ENCODE data around the gene HEBP1.
A peak's percentile ranks its signal among the peaks of the same experiment; 100 is the strongest.

The HEBP1 gene

DNA sequence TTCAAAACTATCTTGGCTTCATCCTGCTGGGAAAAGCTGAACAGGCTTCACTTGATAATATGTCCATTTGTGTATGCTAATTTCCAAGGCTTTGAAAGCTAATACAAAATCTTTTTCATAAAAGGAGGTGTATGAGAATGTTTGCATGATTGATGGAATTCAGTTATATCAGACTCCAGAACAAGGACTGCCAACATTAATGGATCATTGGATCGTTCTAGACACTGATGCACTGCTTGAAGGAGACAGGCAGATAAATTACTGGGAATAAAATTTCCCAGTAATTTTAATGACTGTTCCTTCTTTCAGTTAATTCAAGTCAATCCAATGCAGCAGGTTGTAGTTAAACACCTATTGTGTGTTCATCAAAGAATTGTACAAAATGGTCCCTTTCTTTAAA is 48.6 kb downstream of the HEBP1 start:
- no peak for DNase-seq (ENCODE audit: low read depth in 2 of 2)

DNA sequence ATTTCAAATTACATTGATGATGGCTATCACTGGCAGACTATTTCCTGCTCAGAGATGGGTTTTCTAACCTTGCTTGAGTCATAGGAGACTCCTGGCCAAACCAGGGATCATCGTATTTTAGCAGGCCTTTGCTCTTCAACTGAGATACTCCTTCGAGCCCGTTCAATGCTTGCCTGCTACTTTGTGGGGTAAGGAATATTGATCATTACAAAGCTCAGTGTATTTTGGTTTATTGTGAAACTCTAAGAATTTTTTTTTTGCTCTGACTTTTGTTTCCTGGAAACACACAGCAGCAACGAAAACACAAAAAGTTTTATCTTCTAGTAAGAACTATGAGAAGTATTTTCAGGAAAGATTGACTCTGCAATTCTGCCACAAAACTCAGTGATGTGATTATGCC is 52.2 kb downstream of the HEBP1 start:
- DNase-seq (ENCODE audit: low read depth in 2 of 2): no peak

DNA sequence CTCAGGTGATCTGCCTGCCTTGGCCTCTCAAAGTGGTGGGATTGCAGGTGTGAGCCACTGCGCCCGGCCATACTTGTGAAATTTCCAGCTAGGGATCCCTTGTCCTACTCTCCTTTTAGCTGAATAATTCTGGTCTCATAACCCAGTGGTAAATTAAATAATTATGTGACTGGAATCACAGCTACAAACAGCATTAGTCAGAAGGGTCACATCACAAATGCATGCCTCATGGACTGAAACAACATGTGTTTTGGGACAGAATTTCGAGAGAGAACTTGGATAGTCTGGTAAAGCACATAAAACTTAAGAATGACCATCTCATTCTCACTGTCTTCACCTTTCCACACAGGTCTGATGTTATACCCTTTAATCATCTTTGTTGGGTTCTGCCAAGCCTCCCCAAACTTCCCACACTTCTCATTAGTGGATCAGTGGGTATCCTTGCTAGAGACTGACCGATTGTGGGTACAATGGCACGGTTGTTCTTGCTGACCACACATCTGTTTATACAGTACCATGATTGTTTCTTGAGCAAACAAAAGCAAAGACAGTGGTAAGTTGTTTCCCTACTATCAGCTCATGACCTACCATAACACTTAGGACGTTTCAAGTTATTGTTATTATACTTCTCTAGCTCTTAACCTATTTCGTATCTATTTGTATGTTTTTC is 53.2 kb downstream of the HEBP1 start:
- no peak for DNase-seq (ENCODE audit: low read depth in 2 of 2)

DNA sequence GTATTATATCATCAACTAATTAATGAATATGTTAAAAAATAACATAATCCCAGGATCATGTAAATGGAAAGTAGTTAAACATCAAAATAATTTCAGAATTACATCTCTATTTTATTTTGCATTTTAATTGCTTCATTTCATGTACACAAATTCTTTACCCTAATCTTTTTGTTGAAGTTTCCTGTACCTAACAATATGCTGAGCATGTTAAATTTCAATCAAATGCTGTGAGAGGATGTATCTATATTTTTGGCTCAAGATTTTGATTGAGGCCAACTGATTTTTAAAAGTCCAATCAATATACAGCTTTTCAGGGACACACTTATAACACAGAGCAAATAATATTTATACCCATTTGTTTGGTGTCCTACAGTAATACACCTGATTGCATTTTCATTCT is 54.5 kb downstream of the HEBP1 start:
- no peak for DNase-seq (ENCODE audit: low read depth in 2 of 2)

DNA sequence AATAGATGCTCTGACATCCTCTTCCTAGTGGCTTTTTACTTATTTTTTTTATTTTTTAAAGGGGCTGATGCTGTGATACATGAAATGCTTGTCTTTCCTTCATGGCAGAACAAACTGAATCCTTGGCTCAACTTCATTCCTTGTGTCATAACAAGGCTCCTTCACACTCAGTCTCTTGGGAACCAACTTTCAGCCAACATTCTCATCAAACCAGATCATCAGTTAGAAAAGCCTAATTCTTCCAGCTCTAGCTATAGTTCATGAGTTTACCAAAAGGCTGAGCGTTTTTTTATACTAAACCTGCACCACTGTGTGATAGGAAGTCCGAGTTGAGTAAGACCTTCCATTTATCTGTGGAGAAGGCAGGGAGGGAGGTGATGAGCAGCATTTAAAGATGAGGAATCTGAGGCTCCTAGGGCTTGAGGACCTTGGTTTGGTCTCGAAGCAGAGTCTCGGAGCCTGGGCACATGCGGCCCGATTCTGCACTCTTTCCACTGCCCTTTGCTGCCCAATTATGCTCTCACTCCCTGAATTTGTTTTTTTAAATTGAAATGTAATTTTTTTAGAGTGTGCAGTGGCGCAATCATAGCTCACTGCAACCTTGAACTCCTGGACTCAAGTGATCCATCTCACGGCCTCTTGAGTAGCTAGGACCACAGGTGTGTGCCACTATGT is 56.3 kb downstream of the HEBP1 start:
- DNase-seq (ENCODE audit: low read depth in 2 of 2): no peak

DNA sequence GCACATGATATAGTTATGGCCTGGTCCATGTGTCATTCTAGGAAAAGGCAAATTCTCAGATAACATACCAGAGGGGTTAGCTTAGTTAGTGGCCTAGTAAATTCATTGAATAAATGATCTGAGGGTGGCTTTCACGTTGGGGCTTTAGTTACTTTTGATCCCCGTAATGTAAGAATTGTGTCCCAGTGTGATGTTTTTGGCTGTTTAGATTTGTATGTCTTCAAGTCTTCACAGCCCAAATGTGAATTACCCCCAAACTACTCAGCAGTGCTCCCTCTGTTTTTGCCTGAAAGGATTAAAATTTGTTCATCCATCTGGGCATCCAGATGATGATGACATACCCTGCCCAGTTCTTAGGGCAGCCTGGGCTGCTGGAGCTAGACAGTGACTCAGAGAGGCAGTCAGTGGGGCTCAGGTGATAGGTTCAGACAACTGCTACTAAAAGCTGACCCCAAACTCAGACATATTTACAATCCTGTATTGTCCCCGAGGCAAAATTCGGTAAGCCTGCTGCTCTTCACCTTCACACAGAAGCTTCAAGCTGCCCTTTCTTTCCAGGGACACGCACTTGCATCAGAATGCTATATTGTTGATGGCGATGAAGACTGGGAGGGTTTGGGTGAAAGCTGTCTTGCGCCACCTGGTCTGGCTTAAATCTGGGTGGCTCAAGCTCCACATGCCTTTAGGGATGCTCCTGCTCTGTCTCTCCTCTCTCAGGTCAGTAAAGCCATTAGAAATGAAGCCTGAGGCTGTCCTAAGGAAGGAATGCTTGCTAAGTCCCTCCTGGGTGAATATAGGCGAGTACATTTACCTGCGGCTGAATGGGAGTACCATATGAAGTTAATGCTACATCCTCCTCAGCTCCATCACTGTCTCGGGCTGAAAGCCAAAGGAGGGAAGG is 58.4 kb downstream of the HEBP1 start:
- no peak for DNase-seq (ENCODE audit: low read depth in 2 of 2)

DNA sequence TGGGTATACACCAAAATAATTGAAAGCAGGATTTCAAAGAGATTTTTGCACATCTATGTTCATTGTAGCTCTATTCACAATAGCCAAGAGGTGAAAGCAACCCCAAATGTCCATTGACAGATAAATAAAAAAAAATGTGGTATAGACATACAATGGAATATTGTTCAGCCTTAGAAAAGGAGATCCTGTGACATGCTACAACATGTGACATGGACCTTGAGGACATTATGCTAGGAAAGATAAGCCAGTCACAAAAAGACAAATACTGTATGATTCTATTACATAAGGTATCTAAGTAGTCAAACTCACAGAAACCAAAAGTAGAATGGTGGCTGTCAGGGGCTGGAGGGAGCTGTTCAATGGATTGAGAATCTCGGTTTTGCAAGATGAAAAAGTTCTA is 60.2 kb downstream of the HEBP1 start:
- no peak for DNase-seq (ENCODE audit: low read depth in 2 of 2)

DNA sequence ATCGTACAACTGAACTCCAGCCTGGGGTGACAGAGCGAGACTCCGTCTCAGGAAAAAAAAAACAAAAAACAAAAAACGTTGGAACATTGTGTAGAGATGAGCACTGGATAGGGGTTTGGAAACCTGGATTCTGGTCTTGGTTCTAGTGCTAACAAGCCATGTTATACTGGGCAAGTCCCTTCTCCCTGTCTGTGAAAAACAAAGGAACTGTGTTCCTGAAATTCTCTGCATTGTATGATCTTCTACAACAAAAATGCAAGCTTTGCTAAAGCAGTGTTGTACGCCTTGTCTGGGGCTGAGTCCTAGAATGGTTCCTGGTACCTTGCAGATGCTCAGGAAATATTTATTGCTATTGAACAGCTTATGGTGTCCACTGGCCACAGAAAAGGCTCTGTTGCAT is 61.5 kb downstream of the HEBP1 start:
- no peak for DNase-seq (ENCODE audit: low read depth in 2 of 2)

DNA sequence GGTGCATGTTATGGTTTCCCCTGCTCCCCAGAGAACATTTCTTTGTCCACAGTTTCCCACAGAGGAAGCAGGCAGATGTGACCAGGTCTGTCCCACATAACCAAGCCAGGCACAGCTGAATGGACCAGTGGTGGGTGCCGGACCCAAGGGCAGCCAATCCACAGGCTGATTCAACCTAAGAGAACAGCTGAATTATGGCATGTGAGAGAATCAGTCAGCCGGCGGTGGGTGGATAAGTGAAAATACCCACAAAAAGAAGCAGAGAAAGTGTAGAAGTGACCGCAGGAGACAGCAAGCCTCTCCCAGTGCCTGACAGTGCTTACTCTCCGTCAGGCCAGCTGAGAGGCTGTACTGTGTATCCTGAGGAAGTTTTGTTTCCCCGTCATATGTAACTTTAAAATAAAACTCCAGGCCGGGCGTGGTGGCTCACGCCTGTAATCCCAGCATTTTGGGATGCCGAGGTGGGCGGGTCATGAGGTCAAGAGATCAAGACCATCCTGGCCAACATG is 63.0 kb downstream of the HEBP1 start:
- DNase-seq (ENCODE audit: low read depth in 2 of 2): no peak

DNA sequence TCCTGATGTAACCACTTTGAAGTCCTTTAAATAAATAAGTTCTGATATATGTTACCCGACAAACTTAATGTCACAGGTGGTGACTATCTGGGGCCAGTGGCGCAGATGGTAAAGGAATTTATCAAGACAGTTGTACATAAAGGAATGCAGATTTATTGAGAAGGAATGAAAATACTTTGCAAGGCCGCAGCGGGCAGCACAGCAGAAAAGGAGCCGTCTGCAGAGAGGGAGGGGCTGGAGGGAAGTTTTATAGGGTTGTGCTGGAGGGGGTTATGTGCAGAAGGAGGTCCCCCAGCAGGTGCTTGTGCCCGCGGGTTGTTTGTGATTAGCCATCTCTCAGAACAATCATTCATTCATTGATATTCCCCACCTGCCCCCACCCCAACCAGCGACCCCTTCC is 65.5 kb downstream of the HEBP1 start:
- no peak for DNase-seq (ENCODE audit: low read depth in 2 of 2)

DNA sequence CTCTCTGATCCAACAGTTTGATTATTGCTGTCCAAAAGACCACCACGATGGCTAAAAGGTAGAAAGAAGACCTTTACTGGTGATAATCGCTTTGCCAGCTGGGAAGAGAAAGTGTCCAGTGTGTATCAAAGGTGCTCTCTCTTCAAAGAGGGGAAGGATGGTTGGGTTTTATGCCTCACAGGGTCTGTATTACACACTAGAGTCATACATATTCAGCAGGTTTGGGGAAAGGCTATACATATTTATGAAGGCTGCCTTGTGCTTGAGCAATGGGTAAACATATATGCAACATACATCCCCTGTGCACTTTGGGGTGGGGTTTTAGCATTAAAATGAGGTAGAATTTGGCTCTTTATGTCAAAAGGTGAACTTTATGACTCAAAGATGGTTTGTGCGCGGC is 66.3 kb downstream of the HEBP1 start:
- DNase-seq (ENCODE audit: low read depth in 2 of 2): no peak

DNA sequence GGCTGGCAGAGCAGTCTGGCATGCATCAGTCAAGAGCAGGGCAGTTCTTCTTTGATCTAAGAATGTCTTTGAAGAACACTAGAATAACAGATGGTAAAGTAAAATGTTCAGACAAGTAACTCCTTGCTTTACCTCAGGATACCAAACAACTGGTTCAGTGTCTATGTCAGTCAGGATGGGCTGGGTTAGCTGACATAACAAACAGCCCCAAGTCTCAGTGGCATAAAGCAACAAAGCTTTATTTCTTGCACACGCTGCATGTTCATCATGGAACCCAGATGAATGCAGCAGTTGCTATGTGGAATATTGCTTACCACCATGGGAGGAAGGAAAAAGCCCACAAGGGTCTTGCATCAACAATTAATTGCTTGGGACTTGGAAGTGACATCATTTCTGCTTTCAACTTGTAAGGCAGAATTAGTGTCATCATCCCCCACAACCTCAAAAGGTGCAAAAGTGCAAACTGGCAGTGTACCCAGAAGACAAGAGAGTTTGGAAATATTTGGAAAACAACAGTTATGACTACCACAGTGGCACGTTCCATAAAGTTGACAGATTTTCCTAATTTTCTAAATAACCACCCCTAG is 69.3 kb downstream of the HEBP1 start:
- DNase-seq (ENCODE audit: low read depth in 2 of 2): no peak

DNA sequence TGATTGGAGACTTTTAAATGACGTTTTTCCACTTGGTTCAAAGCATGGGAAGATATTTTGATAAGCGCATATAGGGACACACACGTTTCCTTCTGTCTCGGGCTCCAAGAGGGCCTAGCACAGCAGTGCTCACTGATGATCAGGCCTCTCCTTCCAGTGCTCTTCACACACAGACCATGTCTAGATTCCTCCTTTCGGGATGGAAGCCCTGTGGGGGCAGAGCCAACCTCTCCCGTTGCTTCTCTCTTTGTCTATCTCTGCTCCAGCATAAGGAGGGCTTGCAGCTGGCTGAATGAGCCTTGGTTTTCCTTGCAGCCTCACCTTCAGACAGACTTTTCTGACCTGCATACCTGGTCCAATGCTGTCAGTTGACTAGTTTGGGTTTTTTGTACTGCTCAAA is 70.4 kb downstream of the HEBP1 start:
- no peak for DNase-seq (ENCODE audit: low read depth in 2 of 2)

DNA sequence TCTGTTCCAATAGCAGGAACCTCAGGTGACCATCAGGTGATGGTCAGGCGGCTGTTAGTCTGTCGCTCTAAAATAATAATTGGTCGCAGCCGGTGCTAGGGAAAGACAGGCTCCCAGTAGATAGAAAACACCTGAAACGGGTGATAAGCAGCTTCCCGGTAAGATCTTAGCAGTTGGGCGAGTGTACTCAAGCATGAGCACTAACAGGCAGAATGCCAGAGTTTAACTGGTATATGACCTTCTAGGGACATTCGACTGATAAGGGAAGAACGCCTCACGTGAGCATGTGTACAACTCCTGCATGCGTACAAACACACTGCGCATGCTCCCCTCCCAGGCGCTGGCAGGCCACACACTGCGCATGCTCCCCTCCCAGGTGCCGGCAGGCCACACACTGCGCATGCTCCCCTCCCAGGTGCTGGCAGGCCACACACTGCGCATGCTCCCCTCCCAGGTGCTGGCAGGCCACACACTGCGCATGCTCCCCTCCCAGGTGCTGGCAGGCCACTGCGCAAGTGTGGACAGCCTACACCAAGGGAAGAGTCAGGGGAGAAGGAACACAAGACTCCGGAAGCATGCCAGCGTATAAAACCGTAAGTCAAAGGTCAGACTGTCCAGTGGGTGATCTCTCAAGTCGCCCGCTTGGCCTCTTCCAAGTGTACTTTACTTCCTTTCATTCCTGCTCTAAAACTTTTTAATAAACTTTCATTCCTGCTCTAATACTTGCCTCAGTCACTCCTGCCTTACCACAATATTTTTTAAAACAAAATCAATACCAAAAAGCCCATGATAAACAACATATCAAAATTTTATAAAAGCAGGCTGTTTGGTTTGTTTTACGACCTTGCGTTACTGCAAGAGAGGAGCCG is 72.6 kb downstream of the HEBP1 start:
- peak in 1 of 2 donors; percentile 11 for DNase-seq (ENCODE audit: low read depth in 2 of 2)

DNA sequence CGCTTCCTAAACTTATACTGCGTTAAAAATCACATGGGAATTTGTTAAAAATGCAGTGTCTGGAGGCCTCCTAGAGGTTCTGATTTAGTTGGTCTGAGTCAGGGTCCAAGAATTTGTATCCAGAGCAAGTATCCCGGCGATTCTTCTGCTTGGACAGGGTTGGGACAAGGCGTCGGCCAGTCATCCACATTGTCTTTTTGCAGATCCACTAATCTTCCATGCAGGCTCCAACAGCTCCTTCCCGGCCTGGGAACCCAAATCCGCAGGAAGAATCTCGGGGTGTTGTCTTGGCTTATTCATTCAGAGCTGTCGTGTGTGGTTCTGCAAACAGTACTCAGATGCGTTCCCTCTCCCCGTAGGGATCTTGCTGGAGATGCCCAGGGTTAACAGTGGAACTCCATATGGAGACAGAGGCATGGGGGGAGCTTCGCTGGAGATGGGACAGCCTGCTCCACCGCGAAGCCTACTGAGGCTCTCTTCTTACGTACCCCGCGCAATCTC is 73.4 kb downstream of the HEBP1 start:
- DNase-seq (ENCODE audit: low read depth in 2 of 2): no peak

DNA sequence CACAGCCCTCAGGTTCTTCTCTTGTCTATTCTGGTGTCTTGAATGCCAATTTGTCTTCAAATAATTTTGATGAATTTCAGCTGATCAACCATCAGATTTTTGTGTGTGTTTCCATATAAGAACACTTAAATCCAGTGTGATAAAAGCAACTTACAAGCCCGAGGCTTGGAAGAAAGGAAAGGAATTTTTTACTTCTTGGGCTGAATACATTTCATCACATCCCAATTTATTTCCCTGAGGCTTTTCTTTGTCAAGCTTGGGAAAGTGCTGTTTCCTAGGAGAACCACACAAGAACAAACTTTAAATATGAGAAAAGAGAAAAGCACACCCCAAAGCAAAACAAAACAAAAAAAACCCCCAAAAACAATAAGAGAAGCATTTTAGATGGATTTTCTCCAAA is 74.7 kb downstream of the HEBP1 start:
- no peak for DNase-seq (ENCODE audit: low read depth in 2 of 2)
